Measurements from ENCODE around the gene HSD17B14. TPM values are rescaled to one million over a fixed set of nuclear protein-coding genes. Genes with fewer than 3 reads are reported as not detected.
A peak's percentile ranks its signal among the peaks of the same experiment; 100 is the strongest.

The HSD17B14 gene
- total RNA-seq, 2 donors from 2014 or later: 43.0 to 81.0 TPM

DNA sequence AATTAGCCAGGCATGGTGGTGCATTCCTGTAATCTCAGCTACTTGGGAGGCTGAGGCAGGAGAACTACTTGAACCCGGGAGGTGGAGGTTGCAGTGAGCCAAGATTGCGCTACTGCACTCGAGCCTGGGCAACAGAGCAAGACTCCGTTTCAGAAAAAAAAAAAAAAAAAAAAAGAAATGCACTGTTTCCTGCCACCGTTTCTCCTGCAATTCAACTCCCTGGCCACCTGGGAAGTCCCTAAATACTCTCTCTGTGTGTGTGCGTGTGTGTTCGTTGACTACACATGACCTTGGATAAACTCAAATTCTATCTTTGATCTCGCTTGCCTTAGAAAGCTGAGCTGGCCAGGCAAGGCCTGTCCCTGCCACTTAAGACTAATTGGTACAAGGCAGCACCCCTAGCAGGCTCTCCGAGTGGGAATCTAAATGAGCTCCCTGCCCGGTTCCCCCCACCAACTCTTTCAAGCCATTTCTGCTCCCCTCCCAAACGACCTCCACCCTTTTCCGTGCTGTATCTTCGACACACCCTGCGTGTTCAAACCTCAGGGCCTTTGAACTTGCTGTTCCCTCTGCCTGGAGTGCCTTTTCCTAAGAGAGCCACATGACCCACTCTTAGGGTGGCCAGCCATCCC, 20.3 kb downstream of the HSD17B14 start:
- TF ChIP-seq, protein P1, sequence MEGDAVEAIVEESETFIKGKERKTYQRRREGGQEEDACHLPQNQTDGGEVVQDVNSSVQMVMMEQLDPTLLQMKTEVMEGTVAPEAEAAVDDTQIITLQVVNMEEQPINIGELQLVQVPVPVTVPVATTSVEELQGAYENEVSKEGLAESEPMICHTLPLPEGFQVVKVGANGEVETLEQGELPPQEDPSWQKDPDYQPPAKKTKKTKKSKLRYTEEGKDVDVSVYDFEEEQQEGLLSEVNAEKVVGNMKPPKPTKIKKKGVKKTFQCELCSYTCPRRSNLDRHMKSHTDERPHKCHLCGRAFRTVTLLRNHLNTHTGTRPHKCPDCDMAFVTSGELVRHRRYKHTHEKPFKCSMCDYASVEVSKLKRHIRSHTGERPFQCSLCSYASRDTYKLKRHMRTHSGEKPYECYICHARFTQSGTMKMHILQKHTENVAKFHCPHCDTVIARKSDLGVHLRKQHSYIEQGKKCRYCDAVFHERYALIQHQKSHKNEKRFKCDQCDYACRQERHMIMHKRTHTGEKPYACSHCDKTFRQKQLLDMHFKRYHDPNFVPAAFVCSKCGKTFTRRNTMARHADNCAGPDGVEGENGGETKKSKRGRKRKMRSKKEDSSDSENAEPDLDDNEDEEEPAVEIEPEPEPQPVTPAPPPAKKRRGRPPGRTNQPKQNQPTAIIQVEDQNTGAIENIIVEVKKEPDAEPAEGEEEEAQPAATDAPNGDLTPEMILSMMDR (conservative IDR thresholded peaks at IDR 0.05): peak; percentile 31
- WGBS, 2 experiments (ENCODE audit: insufficient coverage in 1 of 2, insufficient read length in 1 of 2): 76 to 86% methylated on average over 9 to 14 of the region's 14 CpGs
- Histone ChIP-seq H3K9me3 (ENCODE audit: control insufficient read depth, low read length) (no peaks in the 10 kb centered on the region), H3K9ac (ENCODE audit: extremely low read depth, low read length, poor library complexity, severe bottlenecking) (no peak overlapping the region), H3K4me3 (ENCODE audit: low read length) (no peak overlapping the region), H3K36me3 (ENCODE audit: control insufficient read depth, insufficient read depth, low read length) (peaks cover 9% of the 10 kb centered on the region), H3K4me1 (ENCODE audit: control insufficient read depth, insufficient read depth, low read length) (peaks cover 7% of the 10 kb centered on the region), H3K27me3 (ENCODE audit: control insufficient read depth, insufficient read depth, low read length, poor library complexity, severe bottlenecking) (no peaks in the 10 kb centered on the region), H3K27ac (ENCODE audit: low read depth, low read length) (no peak overlapping the region)
- no peak overlapping the region for H3K27ac Mint-ChIP-seq
- H3K27me3 Mint-ChIP-seq (ENCODE audit: insufficient read depth): no peaks in the 10 kb centered on the region
- H3K9me3 Mint-ChIP-seq: no peaks in the 10 kb centered on the region
- peaks cover 17% of the 10 kb centered on the region for H3K4me1 Mint-ChIP-seq
- DNase-seq: no peak
- peaks cover 11% of the 10 kb centered on the region for H3K36me3 Mint-ChIP-seq (ENCODE audit: low read depth)
- H3K4me3 Mint-ChIP-seq: no peak overlapping the region

DNA sequence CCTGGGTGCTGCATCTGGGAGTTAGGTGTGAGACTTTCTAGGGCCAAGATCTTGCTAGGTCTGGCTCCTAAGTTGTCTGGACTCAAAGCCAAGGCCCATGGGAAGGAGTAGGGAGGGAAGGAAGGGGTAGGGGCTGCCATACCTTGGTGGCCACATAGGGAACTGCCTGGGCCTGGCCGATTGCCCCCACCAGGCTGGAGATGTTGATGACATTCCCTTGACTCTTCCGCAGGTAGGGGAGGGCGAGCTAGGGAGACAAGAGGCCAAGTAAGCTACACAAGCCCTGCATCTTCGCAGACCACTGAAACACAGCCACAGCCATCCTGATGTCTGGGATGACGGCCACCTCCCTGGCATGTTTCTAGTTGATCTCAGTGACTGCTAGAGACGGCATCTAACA, 21.4 kb downstream of the HSD17B14 start:
- peaks cover 9% of the 10 kb centered on the region for H3K36me3 ChIP-seq (ENCODE audit: control insufficient read depth, insufficient read depth, low read length)
- H3K9me3 Mint-ChIP-seq: no peaks in the 10 kb centered on the region
- 92 to 93% methylated on average over 5 to 6 of the region's 6 CpGs for WGBS, 2 experiments (ENCODE audit: insufficient coverage in 1 of 2, insufficient read length in 1 of 2)
- peaks cover 11% of the 10 kb centered on the region for H3K36me3 Mint-ChIP-seq (ENCODE audit: low read depth)
- H3K27me3 ChIP-seq (ENCODE audit: control insufficient read depth, insufficient read depth, low read length, poor library complexity, severe bottlenecking): no peaks in the 10 kb centered on the region
- no peaks in the 10 kb centered on the region for H3K9me3 ChIP-seq (ENCODE audit: control insufficient read depth, low read length)
- H3K4me3 ChIP-seq (ENCODE audit: low read length): no peak overlapping the region
- H3K4me1 ChIP-seq (ENCODE audit: control insufficient read depth, insufficient read depth, low read length): peaks cover 7% of the 10 kb centered on the region
- H3K27ac ChIP-seq (ENCODE audit: low read depth, low read length): no peak overlapping the region
- H3K4me1 Mint-ChIP-seq: peaks cover 21% of the 10 kb centered on the region
- TF ChIP-seq, protein P1 (conservative IDR thresholded peaks at IDR 0.05): peak; percentile 32
- H3K9ac ChIP-seq (ENCODE audit: extremely low read depth, low read length, poor library complexity, severe bottlenecking): no peak overlapping the region
- no peak for DNase-seq
- peaks cover under 1% of the 10 kb centered on the region for H3K27me3 Mint-ChIP-seq (ENCODE audit: insufficient read depth)
- no peak overlapping the region for H3K4me3 Mint-ChIP-seq
- H3K27ac Mint-ChIP-seq: peak overlapping the region; percentile 76

DNA sequence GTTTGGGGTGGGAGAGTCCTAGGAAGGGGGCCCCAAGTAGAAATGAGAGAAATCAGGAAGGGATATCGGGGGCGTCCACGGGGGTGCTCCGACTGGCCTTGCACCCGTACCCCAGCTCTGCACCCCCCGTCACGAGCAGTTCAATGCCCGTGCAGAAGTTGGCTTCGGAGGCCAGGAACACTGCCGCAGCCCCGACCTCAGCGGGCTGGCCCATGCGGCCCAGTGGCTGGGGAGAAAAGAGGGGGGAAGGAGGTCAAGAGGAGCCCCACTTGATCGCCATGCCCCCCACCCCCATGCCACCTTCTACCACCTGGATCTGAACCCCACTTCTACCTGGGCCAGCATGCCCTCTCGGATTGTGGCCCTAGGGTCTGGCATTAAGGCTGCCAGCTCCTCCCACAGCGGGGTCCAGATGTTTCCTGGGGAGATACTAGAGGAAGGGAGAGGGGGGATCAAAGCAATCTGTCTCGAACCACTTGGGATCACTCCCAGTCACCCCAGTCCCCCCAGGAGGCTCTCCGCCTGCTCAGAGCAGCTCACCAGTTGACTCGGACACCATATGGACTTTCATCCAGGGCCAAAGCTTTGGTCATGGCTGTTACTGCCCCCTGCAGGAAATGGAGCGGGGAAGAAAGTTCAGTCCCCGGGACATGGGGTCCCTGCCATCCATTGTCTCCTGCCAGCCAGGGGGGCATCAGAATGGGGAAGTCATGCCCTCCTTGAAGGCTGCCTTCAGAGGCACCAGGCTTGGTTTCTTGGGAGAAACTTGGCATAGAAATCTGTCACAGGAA, 23.0 kb downstream of the HSD17B14 start:
- H3K9me3 Mint-ChIP-seq: no peaks in the 10 kb centered on the region
- H3K9me3 ChIP-seq (ENCODE audit: control insufficient read depth, low read length): no peaks in the 10 kb centered on the region
- H3K9ac ChIP-seq (ENCODE audit: extremely low read depth, low read length, poor library complexity, severe bottlenecking): no peak overlapping the region
- H3K4me3 Mint-ChIP-seq: peak overlapping the region; percentile 70
- peaks cover 27% of the 10 kb centered on the region for H3K4me1 Mint-ChIP-seq
- 89 to 96% methylated on average over 11 to 20 of the region's 21 CpGs for WGBS, 2 experiments (ENCODE audit: insufficient coverage in 1 of 2, insufficient read length in 1 of 2)
- peaks cover 3% of the 10 kb centered on the region for H3K27me3 Mint-ChIP-seq (ENCODE audit: insufficient read depth)
- peak; percentile 77 for DNase-seq
- H3K27ac ChIP-seq (ENCODE audit: low read depth, low read length): no peak overlapping the region
- peak overlapping the region; percentile 97 for H3K27ac Mint-ChIP-seq
- TF ChIP-seq, protein P1 (conservative IDR thresholded peaks at IDR 0.05): peak; percentile 73
- peaks cover 7% of the 10 kb centered on the region for H3K4me1 ChIP-seq (ENCODE audit: control insufficient read depth, insufficient read depth, low read length)
- H3K36me3 Mint-ChIP-seq (ENCODE audit: low read depth): peaks cover 5% of the 10 kb centered on the region
- H3K27me3 ChIP-seq (ENCODE audit: control insufficient read depth, insufficient read depth, low read length, poor library complexity, severe bottlenecking): no peaks in the 10 kb centered on the region
- no peak overlapping the region for H3K4me3 ChIP-seq (ENCODE audit: low read length)
- peaks cover 9% of the 10 kb centered on the region for H3K36me3 ChIP-seq (ENCODE audit: control insufficient read depth, insufficient read depth, low read length)
